ENCODE measurements around the gene SOX13. TPM values are rescaled to one million over a fixed set of nuclear protein-coding genes. Genes with fewer than 3 reads are reported as not detected.

SOX13 gene
- total and polyA plus RNA-seq, 10 of the 15 experiments (the other 5 are each of a cell fraction or from before 2014, with no cell fraction given): 0.04 to 0.31 (median 0.11) TPM; not detected in 7

GRCh38 chr1:204025917-204026707 lies 46.8 kb upstream of the SOX13 start:
- Histone ChIP-seq H3K36me3 (ENCODE audit: control insufficient read depth in 2 of 2, insufficient read depth in 2 of 2, low read length in 1 of 2) (no peaks in the 10 kb centered on the region), H3K4me1 (ENCODE audit: control insufficient read depth, insufficient read depth, low read length) (no peaks in the 10 kb centered on the region), H4K20me1 (ENCODE audit: control insufficient read depth, insufficient read depth) (no peaks in the 10 kb centered on the region), H3K9me3 (replicated peaks; ENCODE audit: control insufficient read depth, insufficient read depth, low read length) (no peaks in the 10 kb centered on the region), H3K4me3 (no peak overlapping the region), H2AFZ (ENCODE audit: control insufficient read depth, low read depth, low read length) (no peak overlapping the region), H3K4me2 (ENCODE audit: control insufficient read depth, insufficient read depth) (no peak overlapping the region), H3K9ac (ENCODE audit: control insufficient read depth, insufficient read depth, low read length) (no peak overlapping the region), H3K27ac (ENCODE audit: control insufficient read depth, insufficient read depth) (no peak overlapping the region), H3K27me3 (replicated peaks in 1 of 2; ENCODE audit: control insufficient read depth in 2 of 2, insufficient read depth in 2 of 2, low read length in 1 of 2) (peaks cover 0 to 6% of the 10 kb centered on the region in 2 experiments; a peak in 3 of 4 replicates), H3K79me2 (ENCODE audit: control insufficient read depth, insufficient read depth, low read length) (no peaks in the 10 kb centered on the region)
- POLR2A ChIA-PET: no interaction called here
- DNase-seq (ENCODE audit: low read depth, low spot score): no peak
- no TSS peak for BruUV-seq (replicated peaks)
- SMC1A ChIA-PET (ENCODE audit: uncharacterized antibody, unreplicated experiment): no interaction called here
- RAD21 ChIA-PET (ENCODE audit: unreplicated experiment): no interaction called here
- CTCF ChIA-PET: no interaction called here
- 41% methylated on average over 17 of the region's 17 CpGs for WGBS (ENCODE audit: insufficient coverage, insufficient replicate concordance, low lambda C conversion rate, missing lambda C conversion rate)
- in situ Hi-C loops (cut with MboI): no loop called here
- TF ChIP-seq SMC3 (IDR thresholded peaks at IDR 0.05; ENCODE audit: borderline replicate concordance, low read length) (no peak), RB1 (IDR thresholded peaks at IDR 0.05; ENCODE audit: borderline replicate concordance) (no peak), USF1 (IDR thresholded peaks at IDR 0.05; ENCODE audit: borderline replicate concordance, extremely low read length, insufficient read depth, low read depth, low read length) (no peak), IRF5 (IDR thresholded peaks at IDR 0.05; ENCODE audit: borderline replicate concordance) (no peak), NR2C2 (IDR thresholded peaks at IDR 0.05; ENCODE audit: borderline replicate concordance, control insufficient read depth, insufficient read length, low read depth) (no peak)
- intact Hi-C loops (cut with micrococcal nuclease; ENCODE audit: unreplicated experiment): no loop called here
- no peak for ATAC-seq
- FAIRE-seq: no peak
